NT2/D1 (cell line): ENCODE data around the gene DRAM1.

Experiments used
- YY1 ChIP-seq: IDR thresholded peaks from 2 replicates; pipeline ENCODE4 v1.6.1; 2011; ENCODE audit not compliant: insufficient read length, insufficient read depth
- ZNF274 ChIP-seq: IDR thresholded peaks from 2 replicates; pipeline ENCODE4 v1.6.1; 2011; ENCODE audit warnings: mild to moderate bottlenecking, low read depth, low read length

DNA sequence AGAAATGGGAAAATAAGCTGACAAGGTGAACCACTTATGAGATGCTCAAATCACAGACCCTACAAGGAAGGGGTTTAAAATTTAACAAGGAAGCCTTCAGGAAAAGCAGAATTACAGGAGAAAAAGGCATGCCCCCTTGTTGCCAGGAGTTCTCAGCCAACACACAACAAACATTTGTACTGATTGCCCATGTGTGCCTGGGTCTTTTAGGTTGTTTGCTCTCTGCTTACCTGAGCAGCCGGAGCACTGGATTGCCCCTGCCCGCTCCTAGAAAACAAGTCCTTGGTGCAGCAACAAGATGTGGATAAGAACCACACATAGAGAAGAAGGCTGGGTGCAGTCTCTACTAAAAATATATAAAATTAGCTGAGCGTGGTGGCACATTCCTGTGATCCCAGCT, 3.4 kb downstream of the DRAM1 start:
- TF ChIP-seq ZNF274 = no peak
- no peak for TF ChIP-seq YY1
